Mesenteric fat pad (tissue), 1 donor: Measurements from ENCODE around the gene TMEM50A. TPM values are rescaled to one million over a fixed set of nuclear protein-coding genes. Genes with fewer than 3 reads are reported as not detected.
"Not testable (repeated sequence)": the region's sequence is repeated elsewhere in the genome, so short reads cannot be mapped to it uniquely, and the experiment has no call there.

Experiments
- DNase-seq: peaks from one replicate; pipeline ENCODE4 v3.0.0-alpha.2; 2020; ENCODE audit warnings: low spot score
- total RNA-seq: library from RNA; stranded (reverse); fragmentation: NEBNext Ultra II Directional; extraction: Animal tissue kit (Norgen Biotek cat#: 25700); gene quantifications from one replicate; pipeline ENCODE4 v1.2.1, GENCODE V29; 2021
- donor health status: DM: yes; HTN: yes; CAD: no.

Gene TMEM50A
- total RNA-seq, 1 donor from 2014 or later: 113 TPM

GRCh38 chr1:25383090-25383489 lies 45.0 kb downstream of the TMEM50A start:
- DNase-seq: not testable (repeated sequence)

GRCh38 chr1:25383875-25384274 lies 45.7 kb downstream of the TMEM50A start:
- DNase-seq: not testable (repeated sequence)

DNA sequence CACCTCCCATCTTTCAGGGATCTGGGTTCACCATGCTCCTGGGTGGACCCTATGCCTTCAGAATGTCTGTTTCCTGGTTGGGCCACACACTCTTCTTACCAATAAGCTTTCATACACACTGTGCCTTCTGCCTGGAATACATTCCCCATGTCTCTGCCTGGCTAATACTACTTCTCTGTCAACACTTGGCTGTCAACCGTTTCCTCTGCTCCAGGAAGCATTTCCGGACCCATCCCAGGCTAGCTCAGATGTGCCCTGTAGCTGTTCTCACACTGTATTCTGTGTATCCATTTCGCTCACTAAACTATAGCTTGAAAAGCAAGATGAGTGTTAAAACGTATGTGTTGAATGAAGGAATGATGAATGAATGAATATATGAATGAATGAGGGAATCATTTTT lies 49.0 kb downstream of the TMEM50A start:
- not testable (repeated sequence) for DNase-seq

GRCh38 chr1:25388691-25389090 lies 50.6 kb downstream of the TMEM50A start:
- not testable (repeated sequence) for DNase-seq

- DNase-seq: not testable (repeated sequence)
Measured at GRCh38 chr1:25389721-25390120, 51.6 kb downstream of the TMEM50A start.

GRCh38 chr1:25392841-25393240 lies 54.7 kb downstream of the TMEM50A start:
- no peak for DNase-seq

DNA sequence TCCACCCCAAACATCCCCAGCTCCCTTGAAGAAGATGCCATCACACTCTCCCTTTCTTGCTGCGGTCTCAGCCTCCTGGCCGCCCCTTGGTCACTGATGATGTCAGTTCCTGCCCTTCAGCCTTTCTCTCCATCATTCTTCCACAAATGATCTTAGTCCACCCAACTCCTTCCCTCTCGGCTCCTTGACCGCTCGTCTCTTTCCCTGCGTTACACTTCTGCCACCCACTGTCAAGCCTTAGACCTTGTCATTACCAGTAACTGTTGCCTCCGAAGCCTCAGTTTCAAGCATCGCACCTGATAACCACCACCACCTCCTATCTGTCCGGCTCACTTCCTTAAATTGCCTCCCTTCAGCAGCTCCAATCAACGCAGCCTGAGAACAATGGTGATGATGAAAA lies 59.4 kb downstream of the TMEM50A start:
- DNase-seq: not testable (repeated sequence)

DNA sequence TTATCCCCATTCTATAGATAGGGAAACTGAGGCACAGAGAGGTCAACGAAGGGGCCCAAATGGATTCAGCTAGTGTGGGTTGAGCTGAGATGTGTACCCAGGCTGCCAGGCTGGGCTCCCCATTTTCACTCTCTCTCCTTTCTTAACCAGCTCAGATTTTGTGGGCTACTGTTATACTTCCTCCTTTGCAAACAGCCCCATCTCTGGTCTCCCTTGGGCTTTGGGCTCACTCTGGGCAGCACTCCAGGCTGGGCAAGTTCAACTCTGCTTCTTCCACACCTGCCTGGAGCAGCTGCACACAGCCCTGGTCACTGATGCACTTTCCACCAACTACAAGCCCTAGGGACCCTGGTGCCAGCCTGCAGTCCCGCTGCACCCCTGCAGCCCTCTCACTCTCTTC lies 59.9 kb downstream of the TMEM50A start:
- DNase-seq: not testable (repeated sequence)

DNA sequence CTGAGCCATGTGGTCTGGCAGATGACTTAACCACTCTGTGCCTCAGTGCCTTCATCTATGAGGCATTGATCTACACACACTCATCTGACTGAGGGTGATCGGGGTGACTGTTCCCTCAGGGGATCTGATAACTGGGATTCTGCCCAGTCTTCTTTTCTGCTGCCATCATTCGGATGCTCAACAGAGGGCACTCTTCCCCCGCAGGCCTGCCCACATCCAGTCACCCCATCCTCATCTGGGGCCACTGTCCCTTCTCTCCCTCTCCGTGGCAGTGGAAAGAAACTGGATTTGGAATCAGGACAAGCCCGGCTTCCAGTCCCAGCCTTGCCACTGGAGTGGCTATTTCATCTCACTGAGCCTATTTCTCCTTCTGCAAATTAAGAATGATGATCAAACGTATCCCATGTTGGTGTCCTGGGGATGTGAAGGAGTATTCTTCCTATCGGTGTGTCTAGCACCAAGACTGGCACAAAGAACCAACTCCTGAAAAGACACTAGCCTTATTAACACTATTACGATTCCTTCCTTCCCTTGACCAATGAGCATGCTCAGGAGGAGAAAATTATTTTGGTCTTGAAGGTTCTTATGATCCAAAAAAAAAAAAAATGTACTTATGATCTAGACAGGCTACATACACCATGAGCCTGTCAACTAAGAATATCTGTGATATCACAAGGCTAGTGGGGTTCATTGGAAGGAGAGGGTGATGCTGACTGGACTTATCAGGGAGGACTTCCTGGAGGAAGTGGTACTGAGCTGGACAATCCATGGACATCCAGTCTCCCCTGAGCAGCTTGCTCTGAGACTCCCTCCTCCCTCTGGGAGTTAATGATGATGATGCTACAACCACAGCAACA lies 65.0 kb downstream of the TMEM50A start:
- not testable (repeated sequence) for DNase-seq

DNA sequence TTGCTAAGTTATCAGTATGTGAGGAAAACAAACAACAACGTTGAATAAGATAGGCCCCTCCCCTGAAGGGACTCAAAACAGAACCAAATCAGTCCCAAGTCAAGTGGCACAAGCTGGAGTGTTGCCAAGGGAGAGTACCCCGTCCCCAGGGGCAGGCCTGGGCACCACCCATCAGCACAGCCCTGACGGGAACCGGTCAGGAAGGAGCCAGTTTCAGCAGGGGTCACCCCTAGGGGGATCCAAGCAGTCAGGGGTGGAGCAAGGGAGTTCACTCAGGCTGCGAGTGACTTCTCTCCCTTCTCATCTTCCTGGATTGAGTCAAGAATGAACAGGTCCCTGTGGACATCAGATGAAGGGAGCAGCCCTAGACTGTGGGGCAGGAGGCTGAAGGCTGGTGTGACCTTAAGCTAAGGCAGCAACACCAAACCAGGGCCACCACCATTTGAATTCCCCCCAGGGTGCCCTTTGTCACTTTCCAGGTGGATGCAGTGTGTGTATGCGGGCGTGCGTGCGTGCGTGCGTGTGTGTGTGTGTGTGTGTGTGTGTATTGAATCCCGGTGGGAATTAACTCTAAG lies 67.7 kb downstream of the TMEM50A start:
- not testable (repeated sequence) for DNase-seq

GRCh38 chr1:25409641-25410427 lies 71.7 kb downstream of the TMEM50A start:
- DNase-seq: not testable (repeated sequence)

Other genes with a start within 250 kb of the TMEM50A start
- 31.9 TPM for gene SYF2, start 105.8 kb upstream of the TMEM50A start, total RNA-seq
- 44.1 TPM for gene RSRP1, start 90.9 kb upstream of the TMEM50A start, total RNA-seq
- gene RHD, start 65.8 kb upstream of the TMEM50A start, total RNA-seq: not detected
- not detected for gene RHCE, start 82.5 kb downstream of the TMEM50A start, total RNA-seq
- gene MACO1, start 92.6 kb downstream of the TMEM50A start, total RNA-seq: 20.1 TPM
- gene LDLRAP1, start 205.3 kb downstream of the TMEM50A start, total RNA-seq: 27.6 TPM